Activated effector memory CD4-positive, alpha-beta T cell treated with Interleukin-2 at 50 U/mL for 16 hours (primary cell): ENCODE results near the gene UBE2I.

Experiments used
- DNase-seq: peaks from one replicate; pipeline ENCODE4 v3.0.0-alpha.2; 2020

UBE2I gene

GRCh38 chr16:1364510-1364909, 55.1 kb downstream of the UBE2I start:
- DNase-seq: no peak

DNA sequence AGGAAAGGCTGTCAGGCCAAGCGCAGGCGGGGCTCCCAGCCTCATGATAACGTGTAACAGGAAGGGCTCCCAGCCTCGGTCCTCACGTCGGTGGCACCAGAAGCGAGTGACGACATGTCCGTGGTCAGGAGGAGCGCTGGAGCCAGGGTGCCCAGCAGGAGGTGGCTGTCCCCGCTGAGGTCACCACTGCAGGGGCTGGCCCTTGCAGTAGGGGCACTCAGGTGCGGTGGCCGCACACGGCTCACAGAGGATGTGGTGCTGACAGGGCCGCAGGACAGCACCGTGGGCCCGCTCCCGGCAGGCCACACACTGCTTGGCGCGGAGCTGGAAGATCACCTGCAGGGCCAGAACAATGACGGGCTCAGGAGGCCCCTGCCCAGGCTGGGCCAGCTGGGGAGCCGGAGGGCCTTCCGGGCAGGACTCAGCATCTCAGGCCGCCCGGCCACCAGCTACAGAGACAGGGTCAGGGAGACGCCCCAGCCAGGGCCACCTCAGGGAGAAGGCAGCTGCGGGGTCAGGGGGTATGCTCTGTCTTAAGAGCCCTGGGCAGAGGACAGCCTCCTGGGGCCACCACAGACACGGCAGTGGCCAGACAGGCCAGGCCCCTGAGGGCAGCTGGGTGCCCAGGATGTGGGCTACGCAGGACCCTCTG, 56.8 kb downstream of the UBE2I start:
- DNase-seq: no peak

DNA sequence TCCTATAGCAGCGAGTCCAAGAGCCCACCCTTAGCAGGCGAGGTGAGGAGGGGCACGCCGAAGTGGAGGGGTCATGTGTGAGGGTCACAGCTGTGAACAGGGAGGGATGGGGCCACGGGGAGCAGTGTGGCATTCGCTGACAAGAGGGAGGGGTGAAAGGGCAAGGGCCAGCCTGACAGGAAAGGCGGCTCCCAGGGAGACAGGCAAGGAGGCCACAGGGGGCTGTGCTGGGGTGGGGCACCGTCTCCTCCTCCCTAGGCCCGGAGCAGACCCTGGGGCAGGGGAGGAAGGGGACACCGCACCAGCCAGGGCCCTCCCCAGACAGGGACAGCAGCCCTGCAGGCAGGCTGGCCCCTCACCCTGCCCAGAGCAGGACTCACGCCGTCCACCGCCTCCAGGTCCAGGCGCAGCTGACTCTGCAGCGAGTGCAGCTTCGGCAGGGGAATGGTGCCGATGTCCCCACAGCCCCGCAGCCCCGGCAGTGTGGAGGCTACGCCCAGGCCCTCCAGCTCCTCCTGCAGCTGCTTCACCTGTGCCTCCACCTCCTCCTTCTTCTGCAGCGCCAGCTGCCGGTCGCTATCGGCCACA, 57.4 kb downstream of the UBE2I start:
- no peak for DNase-seq

DNA sequence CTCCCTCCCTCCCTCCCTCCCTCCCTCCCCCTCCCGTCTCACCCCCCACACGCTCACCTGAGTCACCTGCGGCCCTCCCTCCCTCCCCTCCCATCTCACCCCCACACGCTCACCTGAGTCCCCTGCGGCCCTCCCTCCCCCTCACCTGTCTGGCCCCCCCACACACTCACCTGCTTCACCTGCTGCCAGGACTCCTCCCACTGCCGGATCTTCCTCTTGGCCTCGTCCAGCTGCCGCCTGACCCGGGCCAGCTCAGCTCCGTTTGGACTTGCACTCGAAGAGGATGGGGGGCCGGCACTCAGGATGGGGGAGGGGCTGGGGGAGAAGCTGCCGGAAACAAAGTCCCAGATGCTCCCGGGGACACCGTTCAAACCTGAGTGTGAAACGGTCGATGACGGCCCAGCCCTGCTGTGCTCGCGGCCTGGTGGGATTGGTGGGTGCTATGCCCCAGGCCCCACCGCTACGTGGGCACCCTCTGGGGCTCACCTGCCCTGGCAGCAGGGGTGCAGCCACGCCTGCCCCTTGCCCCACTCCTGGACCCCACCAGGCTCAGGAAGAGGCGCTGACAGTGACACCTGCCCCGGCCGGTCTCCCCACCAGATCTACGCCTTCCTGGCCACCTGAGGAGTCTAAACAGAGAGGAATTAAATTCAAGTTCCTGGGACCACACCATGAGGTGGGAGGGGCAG, 58.2 kb downstream of the UBE2I start:
- no peak for DNase-seq

DNA sequence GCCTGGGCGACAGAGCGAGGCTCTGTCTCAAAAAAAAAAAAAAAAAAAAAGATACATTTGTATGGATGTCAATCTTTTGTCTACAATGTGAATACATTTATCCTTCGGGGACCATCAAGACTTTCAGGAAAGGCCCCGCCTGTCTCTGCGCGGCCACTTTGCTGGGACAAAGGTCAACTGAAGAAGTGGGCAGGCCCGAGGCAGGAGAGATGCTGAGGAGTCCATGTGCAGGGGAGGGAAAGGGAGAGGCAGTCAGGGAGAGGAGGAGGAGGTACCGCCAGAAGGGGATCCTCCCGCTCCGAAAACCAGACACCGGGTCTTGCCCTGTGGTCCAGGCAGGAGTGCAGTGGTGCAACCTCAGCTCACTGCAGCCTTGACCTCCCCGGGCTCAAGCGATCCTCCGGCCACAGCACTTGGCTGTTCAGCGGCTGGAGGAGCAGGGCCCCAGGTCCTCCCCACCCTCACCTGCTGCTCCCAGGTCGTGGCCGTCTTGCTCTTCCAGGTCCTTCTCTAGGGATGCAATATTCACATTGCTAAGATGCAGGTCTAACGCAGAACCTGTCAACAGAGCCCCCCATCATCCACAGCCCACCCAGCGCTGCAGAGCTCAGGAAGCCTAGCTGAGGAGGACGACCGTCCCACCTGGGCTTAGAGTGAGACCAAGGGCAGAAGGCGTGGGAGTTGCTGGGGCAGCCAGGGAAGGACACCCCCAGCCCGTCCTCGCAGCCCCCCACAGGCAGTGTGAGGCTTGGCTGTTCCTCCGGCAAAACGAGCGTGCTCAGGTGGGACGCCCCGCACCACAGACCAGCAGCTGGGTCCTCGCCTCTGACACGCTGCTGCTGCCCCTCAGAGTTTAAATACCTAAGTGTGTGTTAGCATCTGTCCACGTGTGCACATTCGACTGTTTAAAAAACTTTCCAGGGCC, 61.9 kb downstream of the UBE2I start:
- DNase-seq: no peak

DNA sequence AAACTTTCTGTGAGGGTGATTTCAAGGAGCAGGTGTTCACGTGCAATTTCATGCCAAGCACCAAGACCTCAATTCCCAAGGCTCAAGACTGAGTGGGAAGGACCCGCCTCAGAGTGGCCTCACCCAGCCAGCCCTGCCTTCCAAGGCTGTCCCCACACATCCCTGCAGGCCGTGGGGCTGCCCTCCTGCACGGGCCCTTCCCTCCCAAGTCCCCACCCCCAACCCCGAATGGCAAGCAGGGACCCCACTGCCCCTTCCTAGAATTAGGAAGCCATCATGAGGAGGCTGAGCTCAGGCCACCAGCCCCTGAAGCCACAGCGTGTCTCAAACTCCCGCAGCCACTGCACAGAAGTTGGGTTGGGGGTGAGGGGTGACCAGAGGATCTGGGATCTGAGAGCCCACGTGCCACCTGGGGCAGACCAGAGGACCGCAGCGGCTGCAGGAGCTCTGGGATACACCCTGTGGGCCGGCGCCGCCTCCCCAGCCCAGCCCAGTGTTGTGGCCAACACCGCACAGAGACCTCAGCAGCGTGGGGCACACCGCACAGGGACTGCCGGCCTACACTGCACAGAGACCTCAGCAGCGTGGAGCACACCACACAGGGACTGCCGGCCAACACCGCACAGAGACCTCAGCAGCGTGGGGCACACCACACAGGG, 63.0 kb downstream of the UBE2I start:
- DNase-seq: no peak

DNA sequence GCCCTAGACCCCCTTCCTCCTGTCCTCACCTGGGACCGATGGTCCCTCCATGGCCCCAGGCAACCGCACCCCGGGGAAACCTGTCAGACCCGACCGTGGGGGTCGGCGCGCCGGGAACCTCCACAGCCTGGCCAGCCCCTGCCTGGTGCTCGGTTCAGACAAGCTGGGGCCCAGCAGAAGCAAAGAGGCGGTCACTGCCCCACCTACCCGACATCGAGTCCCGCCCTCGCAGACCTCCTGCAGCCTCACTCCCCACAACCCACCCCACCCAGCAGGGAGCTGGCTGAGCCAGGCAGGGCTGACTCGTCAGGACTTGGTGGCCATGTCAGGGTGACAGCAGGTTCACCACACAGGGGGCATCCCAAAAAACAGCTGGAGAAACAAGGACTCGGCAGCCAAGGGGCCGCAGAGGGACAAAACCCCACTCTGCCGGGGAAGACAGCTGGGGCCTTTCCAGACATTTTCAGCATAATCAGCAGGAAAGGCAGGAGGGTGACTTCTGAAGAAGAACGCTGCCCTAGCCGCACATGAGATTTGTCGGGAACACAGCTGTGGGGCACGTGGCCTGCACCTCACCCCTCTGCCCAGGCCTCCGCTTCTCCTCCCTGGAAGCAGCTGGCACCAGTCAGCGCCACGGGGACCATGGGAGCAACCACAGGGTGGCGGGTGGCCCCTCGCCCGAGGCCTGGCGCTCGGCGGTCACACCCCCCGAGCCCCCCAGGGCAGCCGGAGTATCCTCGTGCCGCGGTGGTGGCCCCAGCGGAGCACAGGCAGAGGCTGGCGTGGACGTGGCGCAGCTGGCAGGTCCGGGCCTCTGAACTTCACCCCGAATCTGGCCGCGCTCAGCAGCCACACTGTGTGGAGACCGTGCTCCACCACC, 65.2 kb downstream of the UBE2I start:
- DNase-seq: no peak

GRCh38 chr16:1375298-1375640, 65.8 kb downstream of the UBE2I start:
- no peak for DNase-seq

DNA sequence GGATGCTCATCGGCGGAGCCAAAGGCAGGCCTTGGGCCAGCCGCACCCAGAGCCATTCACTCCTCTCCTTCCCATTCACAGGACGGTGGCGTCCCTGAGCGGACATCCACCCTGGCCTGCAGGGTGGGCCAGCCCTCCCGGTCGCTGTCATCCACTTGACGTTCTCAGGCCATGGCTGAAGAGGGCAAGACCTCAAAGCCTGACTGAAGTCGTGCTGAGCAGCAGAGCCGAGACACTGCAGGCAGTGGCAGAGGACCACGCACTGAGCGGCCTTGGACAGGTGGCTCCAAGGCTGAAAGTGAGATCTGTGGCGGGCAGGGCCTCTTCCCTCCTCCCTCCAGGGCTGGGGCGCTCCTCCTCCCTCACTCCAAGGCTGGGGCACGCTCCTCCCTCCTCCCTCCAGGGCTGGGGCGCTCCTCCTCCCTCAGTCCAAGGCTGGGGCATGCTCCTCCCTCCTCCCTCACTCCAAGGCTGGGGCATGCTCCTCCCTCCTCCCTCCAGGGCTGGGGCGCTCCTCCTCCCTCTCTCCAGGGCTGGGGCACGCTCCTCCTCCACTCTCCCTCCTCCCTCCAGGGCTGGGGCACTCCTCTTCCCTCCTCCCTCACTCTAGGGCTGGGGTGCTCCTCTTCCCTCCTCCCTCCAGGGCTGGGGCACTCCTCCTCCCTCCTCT, 66.4 kb downstream of the UBE2I start:
- no peak for DNase-seq
